T-helper 22 cell (primary cell): ENCODE results near the gene TCF4.

Experiments
- DNase-seq: peaks from one replicate; pipeline ENCODE4 v3.0.0-alpha.2; 2020; ENCODE audit warnings: low read depth

The TCF4 gene

DNA sequence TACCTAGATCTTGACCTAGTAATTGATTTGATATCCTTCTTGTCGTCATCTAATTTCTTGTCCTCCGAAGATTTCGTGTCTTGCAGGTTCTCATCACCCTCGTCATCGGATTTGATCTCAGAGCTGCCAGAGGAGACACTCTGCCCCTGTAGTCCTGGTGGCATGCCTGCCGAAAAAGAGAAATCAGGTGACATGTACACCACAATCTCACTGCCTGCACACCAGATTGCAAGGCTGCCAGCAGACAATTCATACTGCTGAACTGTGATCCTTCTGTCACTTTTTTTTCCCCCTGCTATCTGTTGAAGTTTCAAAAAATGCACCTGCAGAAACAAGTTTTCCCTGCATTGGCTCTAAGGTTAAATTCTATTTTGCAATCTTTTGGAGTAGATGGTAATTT lies 355.5 kb downstream of the TCF4 start:
- DNase-seq: no peak

DNA sequence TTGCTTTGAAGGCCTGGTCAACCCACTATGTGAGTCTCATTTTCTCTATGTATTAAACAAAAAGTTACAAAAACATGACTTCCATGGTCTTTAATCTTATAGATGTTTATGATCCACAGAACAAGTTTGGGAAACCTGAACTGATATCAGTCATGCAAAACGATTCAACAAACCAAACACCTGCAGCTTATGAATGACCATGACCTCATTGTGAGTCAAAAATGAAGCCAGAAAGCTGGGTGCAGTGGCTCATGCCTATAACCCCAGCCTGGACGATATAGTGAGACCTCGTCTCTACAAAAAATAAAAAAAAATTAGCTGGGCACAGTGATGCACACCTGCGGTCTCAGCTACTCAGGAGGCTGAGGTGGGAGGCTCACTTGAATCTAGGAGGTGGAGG lies 358.3 kb downstream of the TCF4 start:
- no peak for DNase-seq

DNA sequence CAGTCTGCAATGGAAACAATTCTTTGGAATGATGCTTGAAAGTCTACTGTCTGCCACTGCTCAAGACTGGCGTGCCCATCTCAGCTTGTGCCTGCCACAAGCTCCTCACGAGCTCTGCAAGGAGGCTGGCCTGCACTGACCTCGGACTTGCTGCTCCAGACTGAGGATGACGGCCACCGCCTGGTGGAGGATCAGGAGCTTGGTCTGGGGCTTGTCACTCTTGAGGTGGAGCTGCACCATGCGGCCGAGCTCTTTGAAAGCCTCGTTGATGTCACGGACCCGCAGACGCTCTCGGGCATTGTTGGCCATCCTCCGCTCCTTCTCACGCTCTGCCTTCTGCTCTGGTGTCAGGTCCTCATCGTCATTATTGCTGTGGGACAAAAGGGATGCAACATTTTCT lies 359.3 kb downstream of the TCF4 start:
- no peak for DNase-seq

DNA sequence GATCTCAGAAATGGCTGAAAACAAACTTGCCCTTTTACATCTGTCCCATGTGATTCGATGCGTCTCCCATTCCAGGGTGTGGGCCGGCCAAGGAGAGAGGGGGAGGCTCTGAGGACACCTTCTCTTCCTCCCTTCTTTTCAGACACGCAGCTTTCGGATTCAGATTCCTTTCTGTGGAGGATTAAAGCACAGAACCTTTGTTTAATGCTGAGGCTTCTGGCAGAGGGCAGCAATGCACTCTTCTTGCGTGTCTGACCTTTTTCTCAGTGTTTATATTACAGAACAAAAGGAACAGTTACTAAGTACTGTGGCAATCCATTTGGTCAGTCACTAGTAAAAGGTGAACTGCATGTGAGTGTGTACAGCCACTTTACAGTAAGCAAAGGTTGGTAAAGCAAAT lies 359.8 kb downstream of the TCF4 start:
- no peak for DNase-seq

DNA sequence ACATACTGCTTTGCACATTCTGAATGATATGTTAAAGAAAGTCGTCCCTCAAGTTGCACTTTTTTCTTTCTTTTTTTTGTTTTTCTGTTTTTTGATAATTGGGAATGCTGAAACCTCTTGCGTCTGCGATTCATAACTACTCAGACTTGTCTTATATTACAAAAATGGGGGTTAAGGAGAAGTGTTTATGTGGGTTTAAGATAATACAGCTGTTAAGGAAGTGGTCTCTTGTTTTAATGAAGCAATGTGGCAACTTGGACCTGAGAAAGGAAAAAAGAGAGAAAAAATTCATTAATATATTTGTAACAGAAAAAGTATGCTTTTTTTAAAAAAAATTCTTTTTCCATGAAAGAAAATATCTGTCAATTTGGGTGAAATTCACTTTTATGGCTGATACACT lies 360.2 kb downstream of the TCF4 start:
- no peak for DNase-seq

DNA sequence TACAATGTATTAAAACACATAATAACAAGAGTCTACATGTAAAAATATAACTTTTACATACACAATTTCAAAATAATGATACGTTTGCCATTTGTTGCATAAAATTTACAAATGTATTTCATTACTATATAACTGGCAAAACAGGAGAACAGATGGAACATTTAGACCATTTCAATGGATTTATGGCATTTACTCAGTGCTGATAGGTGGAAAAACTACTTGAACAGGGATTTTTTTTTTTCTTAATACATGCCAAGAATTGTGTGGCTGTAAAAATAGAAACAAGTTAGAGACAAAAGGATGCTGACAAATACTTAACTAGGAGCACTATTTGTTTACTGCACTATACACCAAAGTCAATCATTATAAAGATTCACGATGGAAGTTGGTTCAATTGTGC lies 361.9 kb downstream of the TCF4 start:
- DNase-seq: no peak

DNA sequence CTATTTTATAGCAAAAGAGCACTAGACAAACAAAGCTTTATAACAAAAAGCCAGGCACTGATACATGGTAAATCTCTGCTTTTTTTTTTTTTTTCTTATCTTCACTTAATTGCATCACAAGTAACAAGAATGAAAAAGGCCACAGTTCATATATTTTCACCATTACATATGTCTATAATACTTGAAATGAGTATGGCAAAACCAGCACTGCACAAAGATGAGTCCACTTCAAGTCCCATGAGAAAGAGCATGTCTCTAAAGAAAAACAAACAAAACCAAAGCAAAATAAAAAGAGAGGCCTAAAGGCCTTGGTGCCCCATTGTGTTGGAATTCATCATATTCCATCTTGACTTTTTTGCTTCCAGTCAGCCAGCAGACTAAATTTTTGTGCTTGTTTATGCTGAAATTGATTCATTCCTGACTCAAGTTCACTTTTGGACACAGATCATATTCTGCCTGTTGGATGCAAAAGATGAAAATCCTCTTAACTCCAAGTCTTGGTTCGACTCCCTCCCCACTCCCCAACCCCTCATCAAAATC lies 363.8 kb downstream of the TCF4 start:
- no peak for DNase-seq

DNA sequence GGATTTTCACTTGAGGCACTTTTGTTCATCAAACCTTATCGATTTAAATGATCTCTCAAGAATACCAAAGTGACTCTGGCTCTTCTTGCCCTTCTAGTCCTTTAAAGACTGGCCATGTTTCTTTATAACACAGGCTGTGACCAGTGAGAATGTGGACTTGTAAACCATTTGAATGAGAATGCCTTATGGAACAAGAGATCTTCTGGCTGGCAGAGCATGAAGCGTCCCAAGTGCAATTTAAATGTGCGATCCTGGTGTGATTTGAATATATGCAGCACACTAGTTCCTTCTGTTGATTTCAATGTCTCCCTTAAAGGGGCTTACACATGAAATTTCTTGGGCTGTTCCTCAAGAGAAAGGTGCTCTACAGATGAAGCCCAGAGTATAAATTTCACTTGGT lies 366.4 kb downstream of the TCF4 start:
- DNase-seq: no peak

DNA sequence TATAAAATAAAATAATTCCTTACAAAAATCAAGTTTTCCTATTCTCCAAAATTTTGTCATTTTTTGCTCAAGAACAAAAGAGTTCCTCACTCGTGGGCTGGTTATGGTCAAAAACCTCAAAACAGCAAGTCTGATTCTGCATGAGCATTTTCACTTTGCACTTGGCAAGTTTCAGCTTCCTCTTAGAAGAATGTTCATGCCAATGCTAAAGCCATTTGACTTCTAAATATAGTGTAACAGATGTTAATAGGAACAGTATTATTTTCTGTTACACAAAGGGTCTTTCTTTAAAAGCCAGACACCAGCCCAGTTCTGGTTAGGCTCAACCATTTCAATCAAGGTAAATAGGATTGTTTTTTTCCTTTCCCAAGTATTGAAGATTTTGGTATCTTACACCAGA lies 367.5 kb downstream of the TCF4 start:
- no peak for DNase-seq

DNA sequence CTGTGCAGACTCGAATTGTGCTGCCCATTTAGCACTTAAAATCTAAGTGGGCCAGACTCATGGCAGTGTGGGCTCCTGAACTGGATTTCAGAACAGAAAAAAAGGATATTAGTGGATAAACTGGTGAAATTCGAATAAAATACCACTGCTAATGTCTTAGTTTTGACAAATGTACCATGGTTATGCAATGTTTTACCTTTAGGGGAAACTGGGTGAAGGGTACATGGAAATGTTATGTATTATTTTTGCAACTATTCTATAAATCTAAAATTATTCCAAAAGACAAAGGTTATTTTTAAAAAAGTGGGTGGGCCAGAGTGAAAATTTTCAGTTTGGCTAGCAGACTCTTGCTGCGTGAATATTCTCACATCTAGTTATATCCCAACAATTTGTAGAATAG lies 368.2 kb downstream of the TCF4 start:
- DNase-seq: no peak

DNA sequence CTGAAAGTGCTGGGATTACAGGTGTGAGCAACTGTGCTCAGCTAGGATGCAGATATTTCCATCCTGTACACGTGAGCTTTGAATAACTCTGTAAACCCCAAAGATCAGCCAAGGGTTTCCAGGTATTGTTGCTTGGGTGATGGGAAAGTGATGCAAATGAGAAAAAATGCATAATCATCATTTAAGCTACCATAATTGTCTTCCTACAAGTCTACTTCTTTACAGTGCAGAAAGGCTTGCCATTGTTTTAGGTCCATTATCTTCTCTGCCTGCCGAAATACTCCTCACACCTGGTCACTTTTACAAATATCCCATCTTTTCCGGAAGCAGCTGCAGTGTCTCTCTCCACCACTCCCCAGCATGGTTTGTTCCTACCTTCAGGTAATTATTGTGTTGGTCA lies 368.9 kb downstream of the TCF4 start:
- DNase-seq: no peak

DNA sequence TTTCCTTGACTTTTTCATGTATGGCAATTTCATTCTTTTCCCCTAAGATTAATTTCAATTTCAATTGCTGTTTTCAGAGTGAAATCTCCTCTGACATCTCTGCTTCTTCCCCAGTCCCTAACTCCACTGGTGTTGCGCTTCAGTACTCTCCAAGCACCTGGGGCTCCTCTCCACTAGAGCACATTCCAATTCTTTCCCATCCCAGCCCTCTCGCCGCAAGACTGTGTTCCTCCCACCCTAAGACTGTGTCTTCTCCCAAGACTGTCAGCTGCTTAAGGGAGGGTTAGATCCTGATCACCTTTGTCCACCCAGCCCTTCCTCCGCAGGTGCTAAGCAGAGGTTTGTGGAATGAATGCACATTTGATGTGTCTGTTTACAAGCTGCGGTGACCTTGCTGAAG lies 373.0 kb downstream of the TCF4 start:
- no peak for DNase-seq

DNA sequence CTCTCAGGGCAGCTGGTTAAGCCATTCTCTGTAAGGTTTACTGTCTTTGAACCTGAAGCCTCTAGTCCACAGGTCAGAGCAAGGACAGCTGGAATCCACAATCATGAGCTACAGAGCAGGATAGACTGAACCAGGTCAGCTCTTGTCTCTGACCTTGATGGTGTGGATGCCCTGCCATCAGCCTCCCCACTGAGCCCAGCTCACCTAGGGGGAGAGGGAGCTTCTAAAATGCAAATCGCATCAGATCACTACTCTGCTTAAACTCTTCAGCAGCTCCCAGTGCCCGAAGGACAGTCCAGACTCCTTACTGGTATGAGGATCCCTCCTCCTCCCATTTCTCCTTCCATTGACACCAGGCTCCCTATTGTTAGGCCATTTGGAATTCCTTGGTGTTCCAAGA lies 373.5 kb downstream of the TCF4 start:
- DNase-seq: no peak

DNA sequence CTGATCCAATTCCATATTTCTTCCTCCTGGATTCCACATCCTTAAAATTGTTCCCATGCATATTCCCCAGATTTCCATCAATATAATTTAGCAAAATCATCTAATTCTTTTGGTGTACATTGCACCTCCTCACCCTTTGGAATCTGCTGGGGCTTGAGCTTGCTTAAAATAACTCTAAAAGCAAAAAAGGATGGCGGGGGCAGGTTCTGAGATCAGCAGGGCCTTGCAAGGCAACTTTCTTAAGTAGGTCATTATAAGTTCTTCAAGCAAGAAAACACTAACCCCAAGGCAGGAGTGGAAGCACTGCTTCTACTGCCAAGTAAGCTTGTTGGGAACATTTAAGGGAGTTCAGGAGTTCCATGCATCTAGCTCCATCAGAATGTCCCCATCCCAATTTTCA lies 374.4 kb downstream of the TCF4 start:
- DNase-seq: no peak

DNA sequence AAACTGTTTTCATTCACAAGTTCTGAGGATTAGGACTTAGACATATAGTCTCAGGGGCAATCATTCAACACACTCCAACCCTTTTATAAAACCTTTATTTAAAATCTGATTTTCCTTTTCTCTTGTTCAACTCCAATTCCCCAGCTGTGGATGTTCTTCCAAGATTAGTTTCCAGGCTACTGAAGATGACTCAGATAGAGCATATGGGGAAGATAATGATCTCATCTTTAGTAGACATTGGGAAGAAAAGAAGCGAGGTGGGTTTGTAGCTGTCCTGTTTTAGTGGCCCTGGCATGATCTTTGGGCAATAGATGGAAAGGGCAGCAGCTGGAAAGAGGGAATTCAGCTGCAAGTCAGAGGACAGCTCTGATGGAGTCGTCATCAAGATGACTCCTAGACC lies 381.1 kb downstream of the TCF4 start:
- DNase-seq: no peak

DNA sequence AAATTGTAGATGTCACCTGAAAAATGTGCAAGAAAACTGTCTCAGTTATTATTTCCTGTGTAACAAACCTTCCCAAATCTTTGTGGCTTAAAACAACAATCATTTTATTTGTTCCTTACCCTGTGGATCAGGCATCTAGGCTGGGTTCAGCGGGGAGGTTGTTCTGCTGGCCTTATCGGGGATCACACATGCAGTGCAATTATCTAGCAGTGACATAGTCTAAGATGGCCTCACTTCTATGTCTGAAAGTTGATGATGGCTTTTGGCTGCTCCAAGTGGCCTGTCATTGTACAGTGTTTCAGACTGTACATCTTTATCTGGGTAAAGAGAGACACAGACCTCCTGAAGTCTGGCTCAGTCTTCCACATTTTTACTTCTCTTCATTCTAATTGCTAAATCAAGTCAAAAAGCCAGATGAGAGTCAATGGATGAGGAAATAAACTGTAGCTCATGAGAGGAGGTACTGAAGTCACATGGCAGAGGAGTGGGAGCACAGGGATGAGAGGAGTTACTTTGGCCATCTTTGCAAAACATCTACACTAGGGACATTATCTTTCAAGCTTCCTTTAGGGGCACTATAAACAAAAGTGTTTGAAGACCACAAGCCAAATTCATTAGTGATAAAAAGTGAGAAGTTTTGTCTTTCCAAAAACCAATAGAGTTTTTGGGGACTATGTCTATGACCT lies 385.6 kb downstream of the TCF4 start:
- no peak for DNase-seq

DNA sequence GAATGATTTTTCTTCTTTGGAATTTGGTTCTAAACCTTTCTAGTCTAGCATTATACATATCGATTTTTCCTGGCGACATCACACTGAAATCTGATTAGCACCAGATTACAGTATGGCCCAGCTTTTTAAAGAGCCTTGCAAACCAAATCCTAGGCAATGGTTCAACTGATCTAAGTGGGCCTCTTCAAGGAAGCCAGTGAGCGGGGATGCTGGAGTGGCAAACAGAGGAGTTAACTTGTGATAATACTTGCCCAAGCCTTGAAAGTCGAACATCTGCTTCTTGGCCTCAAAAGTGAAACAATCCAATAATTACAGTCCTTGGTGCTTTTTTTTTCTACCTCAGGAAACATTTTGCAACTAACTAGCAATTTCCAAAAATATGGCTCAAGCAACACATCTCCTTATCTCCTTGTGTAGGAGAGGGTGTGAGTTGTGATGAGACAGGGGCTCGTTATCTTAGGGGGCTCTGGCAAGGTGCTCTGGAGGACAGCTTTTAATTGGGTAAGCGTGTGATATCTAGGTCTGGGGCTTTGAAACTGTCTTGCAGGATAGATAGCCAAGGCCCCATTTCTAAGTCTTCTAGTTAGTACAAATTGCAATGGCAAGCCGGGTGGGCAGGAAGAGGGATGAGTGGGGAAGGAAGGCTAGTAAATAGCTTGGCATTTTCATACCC lies 388.6 kb downstream of the TCF4 start:
- DNase-seq: no peak

DNA sequence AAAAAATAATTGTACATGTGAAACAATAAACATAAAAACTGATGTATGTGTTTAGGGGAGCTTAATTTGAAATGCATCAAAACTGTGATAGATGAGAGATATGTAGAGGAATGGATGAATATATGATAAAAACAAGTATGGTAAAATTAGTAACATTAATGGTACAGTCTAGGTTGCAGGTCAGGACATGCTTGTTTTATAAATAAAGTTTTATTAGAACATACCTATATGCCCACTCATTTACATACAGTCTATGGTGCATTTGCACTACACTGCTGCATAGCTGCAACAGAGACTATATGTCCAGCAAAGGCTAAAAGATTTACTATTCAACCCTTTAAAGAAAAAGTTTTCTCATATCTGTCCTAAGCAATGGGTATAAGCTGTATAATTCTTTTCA lies 392.1 kb downstream of the TCF4 start:
- no peak for DNase-seq

DNA sequence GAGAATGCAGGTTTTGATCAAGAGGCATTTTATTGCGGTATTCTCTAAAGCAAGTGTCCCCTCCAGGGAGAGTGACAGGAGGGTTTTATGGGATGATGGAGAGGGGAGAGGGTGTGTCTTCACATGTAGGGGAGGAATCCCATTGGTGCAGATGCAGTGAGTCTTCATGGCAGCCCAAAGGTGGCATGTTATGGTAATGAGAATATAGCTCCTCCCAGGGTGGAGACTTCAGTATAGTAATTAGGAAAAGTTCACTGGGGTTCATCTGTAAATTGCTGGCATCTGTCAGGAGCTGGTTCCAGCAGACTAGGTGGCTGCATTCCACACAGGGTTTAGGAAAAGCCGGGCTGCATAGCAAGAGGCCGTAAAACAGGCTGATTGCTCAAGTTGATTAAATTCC lies 398.0 kb downstream of the TCF4 start:
- no peak for DNase-seq

DNA sequence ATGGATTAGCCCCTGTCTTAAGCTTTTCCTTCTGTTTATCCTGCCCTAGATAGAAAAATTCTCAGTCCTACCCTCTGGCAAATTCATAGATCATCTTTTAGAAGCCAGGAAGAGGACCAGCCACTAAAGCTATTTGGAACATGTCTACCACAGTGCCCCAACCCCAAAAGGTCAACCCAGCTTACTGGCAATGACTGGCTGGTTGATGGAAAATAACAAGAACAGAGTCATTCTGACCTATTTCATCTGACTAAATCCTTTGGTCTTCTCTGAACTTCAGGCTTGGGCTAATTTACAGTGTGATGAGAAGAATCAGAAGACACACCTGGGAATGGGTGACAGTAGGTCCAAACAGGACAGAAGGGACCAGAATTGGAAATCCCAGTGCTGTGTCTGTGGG lies 401.4 kb downstream of the TCF4 start:
- DNase-seq: no peak

DNA sequence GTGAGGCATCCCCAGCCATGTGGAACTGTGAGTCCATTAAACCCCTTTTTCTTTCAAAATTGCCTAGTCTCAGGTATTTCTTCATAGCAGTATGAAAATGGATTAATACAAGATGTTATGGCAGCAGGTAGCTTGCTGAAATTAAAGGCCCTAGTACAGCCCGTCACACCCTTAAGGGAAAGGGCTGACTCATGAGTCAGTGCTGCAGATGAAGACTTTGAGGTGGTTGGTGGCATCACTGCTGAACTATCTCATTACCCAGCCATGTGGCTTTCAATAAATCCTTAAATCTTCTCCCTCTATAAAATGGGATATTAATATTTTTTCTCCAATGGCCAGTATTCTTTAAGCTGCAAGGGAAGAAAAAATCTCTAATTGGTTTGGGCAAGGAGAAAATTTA lies 402.6 kb downstream of the TCF4 start:
- no peak for DNase-seq

DNA sequence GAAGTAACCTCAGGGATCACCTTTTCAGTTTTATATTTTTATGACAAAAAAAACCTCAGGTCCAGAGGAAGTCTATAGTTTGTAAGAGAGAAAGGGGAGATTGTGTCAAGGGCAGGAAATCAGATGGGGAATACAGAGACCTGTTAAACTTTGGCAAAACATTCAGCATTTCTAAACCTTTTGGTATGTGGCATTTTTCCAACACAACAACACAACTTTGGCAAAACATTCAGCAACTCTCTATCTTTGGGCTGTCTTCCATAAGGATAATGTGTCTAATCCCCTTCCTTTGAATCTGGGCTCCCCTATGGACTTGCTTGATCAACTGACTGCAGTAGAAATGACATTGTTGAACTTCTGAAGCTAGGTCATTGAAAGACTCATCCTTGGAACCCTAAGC lies 408.2 kb downstream of the TCF4 start:
- no peak for DNase-seq

DNA sequence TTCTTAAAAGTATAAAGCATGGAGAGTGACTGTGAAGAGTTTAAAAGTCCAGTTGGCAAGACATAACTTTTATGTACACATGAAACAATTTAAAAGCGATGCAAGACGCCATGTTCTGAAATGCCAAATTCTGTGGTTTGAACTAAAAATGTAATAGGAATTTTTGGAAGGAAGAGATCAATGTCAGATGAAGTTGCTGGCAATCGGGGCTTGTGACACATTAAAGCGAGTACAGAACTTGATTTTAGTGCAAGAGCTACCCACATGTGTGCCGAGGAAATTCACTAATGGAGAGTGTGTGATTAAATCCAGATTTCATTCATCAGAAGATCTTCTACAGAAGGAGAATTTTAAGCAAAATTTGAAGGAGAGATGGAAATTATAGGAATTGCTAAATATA lies 408.6 kb downstream of the TCF4 start:
- no peak for DNase-seq

DNA sequence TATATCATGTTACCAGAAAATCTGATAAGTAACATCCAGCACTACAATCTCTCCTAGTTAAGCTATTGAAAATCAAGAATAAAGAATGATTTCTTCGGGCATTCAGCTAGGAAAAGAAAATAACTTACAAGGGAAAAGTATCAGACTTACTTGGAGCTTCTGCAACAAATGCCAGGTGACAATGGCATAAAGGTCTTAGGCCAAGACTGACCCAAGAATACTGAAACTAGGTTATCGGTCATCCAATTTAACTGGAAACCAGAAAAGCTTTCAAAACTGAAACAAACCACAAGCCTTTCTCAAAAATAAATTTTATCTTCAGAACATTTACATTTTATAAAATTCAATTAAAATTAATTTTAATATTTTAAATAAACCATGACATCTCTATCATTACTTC lies 414.7 kb downstream of the TCF4 start:
- no peak for DNase-seq
